PFSK-1 (cell line): ENCODE data around the gene DUOX1.

ENCODE experiments used
- FOXP2 ChIP-seq: optimal IDR thresholded peaks from 2 replicates; pipeline ENCODE3; 2011; ENCODE audit warnings: borderline replicate concordance, control low read depth, inconsistent platforms; ENCODE audit not compliant: insufficient read depth; ENCODE audit errors: extremely low read length, extremely low read depth
- POLR2AphosphoS5 ChIP-seq: IDR thresholded peaks from 2 replicates; pipeline ENCODE4 v1.6.1; 2012; ENCODE audit warnings: low read depth, mild to moderate bottlenecking, control low read depth, low read length, moderate library complexity
- REST ChIP-seq, 2 experiments: IDR thresholded peaks; 2 replicates each; pipeline versions ENCODE4 v1.6.1 to v1.8.0; 2011 to 2012; ENCODE audit warnings: low read depth in 2 of 2, low read length in 2 of 2, control low read depth in 1 of 2, inconsistent platforms in 1 of 2, mild to moderate bottlenecking in 1 of 2, moderate library complexity in 1 of 2; ENCODE audit not compliant: insufficient read depth in 1 of 2
- SIN3A ChIP-seq: IDR thresholded peaks from 2 replicates; pipeline ENCODE4 v1.6.1; 2012; ENCODE audit warnings: mild to moderate bottlenecking, low read length, moderate library complexity, borderline replicate concordance; ENCODE audit not compliant: insufficient read depth
- TAF1 ChIP-seq: IDR thresholded peaks from 2 replicates; pipeline ENCODE4 v1.6.1; 2012; ENCODE audit warnings: low read length, control low read depth, borderline replicate concordance; ENCODE audit not compliant: insufficient read depth

- TF ChIP-seq POLR2AphosphoS5 = no peak
- no peak for TF ChIP-seq REST (IDR thresholded peaks at IDR 0.05; ENCODE audit: insufficient read depth in 1 of 2, low read depth in 2 of 2, low read length in 2 of 2)
- no peak for TF ChIP-seq TAF1
- no peak for TF ChIP-seq FOXP2
- no peak for TF ChIP-seq SIN3A
Measured at GRCh38 chr15:45120081-45120972, 9.5 kb upstream of the DUOX1 start.
